Tibial nerve (tissue), 4 donors: Measurements from ENCODE around the gene GNAZ. TPM values are rescaled to one million over a fixed set of nuclear protein-coding genes. Genes with fewer than 3 reads are reported as not detected.

Experiments
- DNase-seq, 2 donors: peaks; one replicate each; pipeline ENCODE4 v3.0.0-alpha.2; 2019; ENCODE audit warnings: low spot score in 2 of 2
- H3K27ac ChIP-seq, 4 donors: fragments of 200-600 bp; sonication (generic) in 3 of 4; one replicate each; pipeline ENCODE4 v1.5.1; 2017 to 2019; ENCODE audit warnings: mild to moderate bottlenecking in 1 of 4
- H3K27me3 ChIP-seq, 2 donors: fragments of 200-600 bp; sonication (generic) in 1 of 2; one replicate each; pipeline versions ENCODE4 v1.5.1 to v1.6.0; 2017 to 2019
- H3K36me3 ChIP-seq, 3 donors: fragments of 200-600 bp; sonication (generic); one replicate each; pipeline ENCODE4 v1.5.1; 2018 to 2019
- H3K4me1 ChIP-seq, 4 donors: fragments of 200-600 bp; sonication (generic) in 3 of 4; one replicate each; pipeline ENCODE4 v1.5.1; 2017 to 2019
- H3K4me3 ChIP-seq, 4 donors: fragments of 200-600 bp; sonication (generic) in 3 of 4; one replicate each; pipeline ENCODE4 v1.5.1; 2017 to 2019; ENCODE audit warnings: mild to moderate bottlenecking in 1 of 4, moderate library complexity in 1 of 4
- H3K9me3 ChIP-seq, 4 donors: fragments of 200-600 bp; sonication (generic) in 3 of 4; one replicate each; pipeline ENCODE4 v1.5.1; 2017 to 2019
- EP300 ChIP-seq, 2 donors: sonication (generic); formaldehyde crosslinking; IDR thresholded peaks; one replicate each; pipeline ENCODE4 v1.6.1; 2017; ENCODE audit warnings: antibody characterized with exemption in 2 of 2, mild to moderate bottlenecking in 1 of 2
- POLR2A ChIP-seq, 2 donors: fragments of 450-650 bp; IDR thresholded peaks; one replicate each; pipeline ENCODE4 v1.6.1; 2017; ENCODE audit warnings: antibody characterized with exemption in 2 of 2, mild to moderate bottlenecking in 2 of 2, moderate library complexity in 2 of 2
- WGBS, 2 donors: methylation state at CpG; one replicate each; pipeline ENCODE4 v1.1.5; 2018; 5-methylcytosine and 5-hydroxymethylcytosine counted together
- total RNA-seq, 4 donors: library from RNA; depleted of rRNA; stranded (reverse); fragments of >200 nt; gene quantifications; one replicate each; pipeline ENCODE4 v1.1.0, GENCODE V29; 2016
- TF ChIP-seq, protein P1 (sequence below), 5 experiments: fragments of 200-600 bp in 3 of 5; fragments of 450-650 bp in 2 of 5; sonication (generic) in 3 of 5; IDR thresholded peaks; one replicate each; pipeline ENCODE4 v1.5.1; 2016 to 2019; ENCODE audit warnings: antibody characterized with exemption in 5 of 5, mild to moderate bottlenecking in 3 of 5, moderate library complexity in 2 of 5

Gene GNAZ
- total RNA-seq, 4 donors from 2014 or later, result 14.1 to 20.1 (median 18.0) TPM

GRCh38 chr22:23038334-23038642 lies 32.0 kb upstream of the GNAZ start:
- 87 to 92% methylated on average over 6 of the region's 6 CpGs for WGBS, 2 donors
- no peak overlapping the region for H3K4me3 ChIP-seq
- no peaks in the 10 kb centered on the region for H3K4me1 ChIP-seq
- TF ChIP-seq EP300 (IDR thresholded peaks at IDR 0.05) (no peak), POLR2A (IDR thresholded peaks at IDR 0.05) (no peak)
- TF ChIP-seq, protein P1, sequence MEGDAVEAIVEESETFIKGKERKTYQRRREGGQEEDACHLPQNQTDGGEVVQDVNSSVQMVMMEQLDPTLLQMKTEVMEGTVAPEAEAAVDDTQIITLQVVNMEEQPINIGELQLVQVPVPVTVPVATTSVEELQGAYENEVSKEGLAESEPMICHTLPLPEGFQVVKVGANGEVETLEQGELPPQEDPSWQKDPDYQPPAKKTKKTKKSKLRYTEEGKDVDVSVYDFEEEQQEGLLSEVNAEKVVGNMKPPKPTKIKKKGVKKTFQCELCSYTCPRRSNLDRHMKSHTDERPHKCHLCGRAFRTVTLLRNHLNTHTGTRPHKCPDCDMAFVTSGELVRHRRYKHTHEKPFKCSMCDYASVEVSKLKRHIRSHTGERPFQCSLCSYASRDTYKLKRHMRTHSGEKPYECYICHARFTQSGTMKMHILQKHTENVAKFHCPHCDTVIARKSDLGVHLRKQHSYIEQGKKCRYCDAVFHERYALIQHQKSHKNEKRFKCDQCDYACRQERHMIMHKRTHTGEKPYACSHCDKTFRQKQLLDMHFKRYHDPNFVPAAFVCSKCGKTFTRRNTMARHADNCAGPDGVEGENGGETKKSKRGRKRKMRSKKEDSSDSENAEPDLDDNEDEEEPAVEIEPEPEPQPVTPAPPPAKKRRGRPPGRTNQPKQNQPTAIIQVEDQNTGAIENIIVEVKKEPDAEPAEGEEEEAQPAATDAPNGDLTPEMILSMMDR (IDR thresholded peaks at IDR 0.05), result no peak
- no peaks in the 10 kb centered on the region for H3K27me3 ChIP-seq
- no peak overlapping the region for H3K27ac ChIP-seq
- no peaks in the 10 kb centered on the region for H3K9me3 ChIP-seq
- H3K36me3 ChIP-seq, result no peaks in the 10 kb centered on the region
- DNase-seq, result no peak

DNA sequence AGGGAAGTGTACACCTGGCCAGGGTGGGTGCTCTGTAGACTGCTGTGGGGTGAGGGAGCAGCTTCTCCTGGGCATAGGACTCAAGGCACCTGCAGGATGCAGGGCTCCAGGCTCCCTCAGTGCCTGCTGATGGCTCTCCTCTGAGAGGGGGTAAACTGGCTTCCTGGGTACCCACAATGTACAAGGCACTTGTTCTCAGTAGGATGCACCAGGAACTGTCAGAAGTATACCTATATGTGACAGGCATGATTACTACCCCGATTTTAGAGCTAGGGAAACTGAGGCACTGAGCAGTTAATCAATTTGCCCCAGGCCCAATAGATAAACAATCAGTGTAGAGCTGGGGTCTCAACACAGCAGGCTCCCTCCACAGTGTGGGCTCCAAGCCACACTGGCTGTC lies 31.4 kb upstream of the GNAZ start:
- Histone ChIP-seq H3K4me1 (no peaks in the 10 kb centered on the region), H3K9me3 (no peaks in the 10 kb centered on the region), H3K36me3 (no peaks in the 10 kb centered on the region), H3K27me3 (no peaks in the 10 kb centered on the region), H3K4me3 (no peak overlapping the region), H3K27ac (no peak overlapping the region)
- WGBS, 2 donors, result 67 to 90% methylated on average over 1 of the region's 1 CpG
- DNase-seq, result no peak
- TF ChIP-seq, protein P1 (IDR thresholded peaks at IDR 0.05), result no peak
- TF ChIP-seq POLR2A (IDR thresholded peaks at IDR 0.05), result no peak

DNA sequence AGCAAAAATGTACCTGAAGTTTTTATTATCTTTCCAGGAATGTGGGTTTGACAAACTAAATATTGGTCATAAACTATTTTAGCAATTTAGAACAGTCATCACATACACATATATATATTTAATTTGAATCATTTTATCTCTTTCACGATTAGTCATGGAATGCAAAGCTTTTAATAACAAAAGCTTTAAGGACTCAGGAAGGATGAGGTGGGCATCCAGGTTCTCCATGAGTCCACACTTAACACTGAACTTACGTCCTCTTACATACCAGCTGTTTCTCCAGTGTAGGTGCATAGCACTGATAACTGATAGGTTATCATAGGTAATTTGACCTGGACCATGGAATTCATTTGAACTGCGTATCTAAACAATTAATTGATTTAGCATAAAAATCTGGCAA lies 28.1 kb upstream of the GNAZ start:
- no peaks in the 10 kb centered on the region for H3K36me3 ChIP-seq
- TF ChIP-seq EP300 (IDR thresholded peaks at IDR 0.05) (no peak), POLR2A (IDR thresholded peaks at IDR 0.05) (no peak)
- TF ChIP-seq, protein P1 (IDR thresholded peaks at IDR 0.05), result no peak
- H3K9me3 ChIP-seq, result peaks cover 0 to 12% (median 0%) of the 10 kb centered on the region in 4 donors
- peaks cover 0 to 2% of the 10 kb centered on the region in 2 donors for H3K27me3 ChIP-seq
- no peak overlapping the region for H3K4me3 ChIP-seq
- H3K27ac ChIP-seq, result no peak overlapping the region
- no peaks in the 10 kb centered on the region for H3K4me1 ChIP-seq
- no peak for DNase-seq
- 83 to 88% methylated on average over 3 of the region's 3 CpGs for WGBS, 2 donors

GRCh38 chr22:23044570-23044969 lies 25.7 kb upstream of the GNAZ start:
- H3K27me3 ChIP-seq, result peaks cover 0 to 2% of the 10 kb centered on the region in 2 donors
- H3K4me3 ChIP-seq, result no peak overlapping the region
- TF ChIP-seq EP300 (IDR thresholded peaks at IDR 0.05) (no peak), POLR2A (IDR thresholded peaks at IDR 0.05) (no peak)
- TF ChIP-seq, protein P1 (IDR thresholded peaks at IDR 0.05), result no peak
- peaks cover 0 to 16% (median 0%) of the 10 kb centered on the region in 4 donors for H3K9me3 ChIP-seq
- DNase-seq, result no peak
- no peak overlapping the region for H3K27ac ChIP-seq
- 13 to 33% methylated on average over 1 of the region's 1 CpG for WGBS, 2 donors
- H3K36me3 ChIP-seq, result no peaks in the 10 kb centered on the region
- no peaks in the 10 kb centered on the region for H3K4me1 ChIP-seq

DNA sequence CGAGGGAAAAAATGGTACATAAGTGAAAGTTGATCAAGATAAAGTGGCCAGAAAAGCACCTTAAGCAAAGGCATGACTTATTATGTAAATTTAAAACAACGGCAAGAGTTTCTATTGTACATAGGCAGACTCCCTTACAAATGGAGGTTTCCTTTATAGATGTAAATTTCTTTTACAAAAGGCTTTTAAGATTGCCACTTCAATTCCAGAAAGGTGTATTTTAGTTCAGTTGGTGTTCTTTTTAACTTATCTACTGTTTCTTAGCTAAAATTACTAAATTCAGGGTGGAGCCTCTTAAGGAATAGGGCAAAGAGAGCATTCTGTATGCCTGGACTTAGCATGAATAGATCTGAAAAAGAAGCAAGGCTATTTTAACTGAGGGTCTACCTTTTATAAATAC lies 24.9 kb upstream of the GNAZ start:
- Histone ChIP-seq H3K9me3 (peaks cover 0 to 16% (median 0%) of the 10 kb centered on the region in 4 donors), H3K27me3 (peaks cover 0 to 2% of the 10 kb centered on the region in 2 donors), H3K4me1 (no peaks in the 10 kb centered on the region), H3K27ac (no peak overlapping the region), H3K36me3 (no peaks in the 10 kb centered on the region), H3K4me3 (no peak overlapping the region)
- 61 to 63% methylated on average over 2 of the region's 2 CpGs for WGBS, 2 donors
- DNase-seq, result no peak
- TF ChIP-seq EP300 (IDR thresholded peaks at IDR 0.05), result no peak

- Histone ChIP-seq H3K27ac (no peak overlapping the region), H3K27me3 (peaks cover 0 to 2% of the 10 kb centered on the region in 2 donors), H3K4me3 (no peak overlapping the region), H3K36me3 (no peaks in the 10 kb centered on the region), H3K4me1 (no peaks in the 10 kb centered on the region), H3K9me3 (peaks cover 0 to 20% (median 0%) of the 10 kb centered on the region in 4 donors)
- no peak for DNase-seq
- TF ChIP-seq POLR2A (IDR thresholded peaks at IDR 0.05) (no peak), EP300 (IDR thresholded peaks at IDR 0.05) (no peak)
- TF ChIP-seq, protein P1 (IDR thresholded peaks at IDR 0.05), result no peak
- 78 to 86% methylated on average over 7 to 8 of the region's 8 CpGs for WGBS, 2 donors
Measured at GRCh38 chr22:23047265-23047664, 23.1 kb upstream of the GNAZ start.
